ENCODE measurements around the gene GNG13. TPM values are rescaled to one million over a fixed set of nuclear protein-coding genes. Genes with fewer than 3 reads are reported as not detected.
A peak's percentile ranks its signal among the peaks of the same experiment; 100 is the strongest.

GNG13 gene
- total and polyA plus RNA-seq, 2 experiments from 2014 or later: 0.29 TPM; not detected in 1

GRCh38 chr16:813916-814412, 13.4 kb upstream of the GNG13 start:
- Histone ChIP-seq H3K4me2 (peak overlapping the region; percentile 84), H3K79me2 (replicated peaks; ENCODE audit: insufficient read depth) (no peaks in the 10 kb centered on the region), H3K27ac (ENCODE audit: low read depth) (no peak overlapping the region), H3K4me1 (ENCODE audit: insufficient read depth) (no peaks in the 10 kb centered on the region), H2AFZ (peak overlapping the region; percentile 97), H3K36me3 (ENCODE audit: insufficient read depth) (no peaks in the 10 kb centered on the region), H3K4me3 (peak overlapping the region; percentile 66), H3K9me2 (ENCODE audit: insufficient read depth) (no peaks in the 10 kb centered on the region), H3K27me3 (ENCODE audit: insufficient read depth) (no peaks in the 10 kb centered on the region; the same call in 1 of the 2 replicates), H3F3A (replicated peaks; ENCODE audit: low read depth) (peaks cover 8% of the 10 kb centered on the region; the same call in 1 of the 2 replicates), H4K20me1 (replicated peaks; ENCODE audit: insufficient read depth) (peaks cover 3% of the 10 kb centered on the region; the same call in 1 of the 2 replicates)
- DNase-seq (ENCODE audit: low spot score) (no peak), ATAC-seq (no peak)
- no peak for TF ChIP-seq ZNF114 (CRISPR knock-in tag; IDR thresholded peaks at IDR 0.05)
- no peak for TF ChIP-seq ZNF331 (CRISPR knock-in tag; IDR thresholded peaks at IDR 0.05; ENCODE audit: low read depth)
- no peak for TF ChIP-seq CTCF (conservative IDR thresholded peaks at IDR 0.05; ENCODE audit: low read depth in 2 of 2)
- no peak for TF ChIP-seq NANOG (IDR thresholded peaks at IDR 0.05; ENCODE audit: borderline replicate concordance)
- TF ChIP-seq POLR2AphosphoS5 (IDR thresholded peaks at IDR 0.05; ENCODE audit: low read depth): no peak
- TF ChIP-seq ETS1 (IDR thresholded peaks at IDR 0.05): no peak
- no peak for TF ChIP-seq REST (IDR thresholded peaks at IDR 0.05; ENCODE audit: unreplicated experiment)
- TF ChIP-seq EZH2phosphoT487 (IDR thresholded peaks at IDR 0.05; ENCODE audit: unreplicated experiment): no peak
- TF ChIP-seq JUNB (IDR thresholded peaks at IDR 0.05; ENCODE audit: unreplicated experiment): no peak
- no peak for TF ChIP-seq ZNF462 (CRISPR knock-in tag; IDR thresholded peaks at IDR 0.05)
- no peak for TF ChIP-seq CREB1 (CRISPR knock-in tag; IDR thresholded peaks at IDR 0.05; ENCODE audit: low read depth)
- TF ChIP-seq STAT1 (IDR thresholded peaks at IDR 0.05; ENCODE audit: unreplicated experiment): no peak
- TF ChIP-seq EZH2 (IDR thresholded peaks at IDR 0.05; ENCODE audit: low read depth, unreplicated experiment): no peak
- no peaks in the 10 kb centered on the region for H3K36me3 Mint-ChIP-seq (ENCODE audit: low read depth)
- peaks cover 14% of the 10 kb centered on the region for H3K27me3 Mint-ChIP-seq (ENCODE audit: insufficient read depth, low read depth, poor library complexity)
- H3K4me3 Mint-ChIP-seq: peak overlapping the region; percentile 59
- peaks cover 2% of the 10 kb centered on the region; the same call in 2 of the 3 replicates for H3K9me3 Mint-ChIP-seq
- H3K27ac Mint-ChIP-seq: no peak overlapping the region
- H3K4me1 Mint-ChIP-seq: peaks cover 2% of the 10 kb centered on the region
